BJ (cell line): ENCODE measurements around the gene AKNAD1. TPM values are rescaled to one million over a fixed set of nuclear protein-coding genes. Genes with fewer than 3 reads are reported as not detected.

Source experiments
- CTCF ChIA-PET: fragments of 350-600 bp; formaldehyde crosslinking; extraction: SDS; loops from one replicate; lab custom pipeline; 2021; ENCODE audit warnings: antibody characterized with exemption, inconsistent platforms; lab: Yijun Ruan, JAX
- POLR2A ChIA-PET: fragments of 300-600 bp; sonication (Branson Sonifier 250); formaldehyde crosslinking; extraction: SDS; loops from one replicate; lab custom pipeline; 2021; ENCODE audit warnings: antibody characterized with exemption; lab: Charles Lee
- DNase-seq: peaks from one replicate; pipeline ENCODE4 v3.0.0-alpha.2; 2011; ENCODE audit warnings: low read depth
- H3K27me3 ChIP-seq: 2 replicates; pipeline ENCODE4 v1.6.0; 2011; ENCODE audit warnings: low read length; ENCODE audit not compliant: control insufficient read depth, insufficient read depth
- H3K36me3 ChIP-seq: 2 replicates; pipeline ENCODE4 v1.5.1; 2011; ENCODE audit warnings: low read length; ENCODE audit not compliant: control insufficient read depth, insufficient read depth
- H3K4me3 ChIP-seq: 2 replicates; pipeline ENCODE4 v1.5.1; 2011; ENCODE audit warnings: low read depth, mild to moderate bottlenecking, control low read depth, low read length
- polyA plus RNA-seq: library from polyadenylated mRNA; depleted of rRNA; stranded (reverse); fragments of >200 nt; gene quantifications from 2 replicates; pipeline ENCODE4 v1.2.3, GENCODE V29; 2011
- TF ChIP-seq, protein P1 (sequence below): IDR thresholded peaks from 2 replicates; pipeline ENCODE4 v1.5.1; 2011; ENCODE audit warnings: low read depth, mild to moderate bottlenecking, control low read depth, inconsistent platforms, low read length, moderate library complexity; ENCODE audit not compliant: insufficient read depth

AKNAD1 gene
- polyA plus RNA-seq, 1 experiment = 0.25 TPM

- ChIA-PET CTCF (interaction anchor here (0.6 to 0.7 kb wide), 2 partner anchors 15 to 102 kb away, joined by 3 read pairs; no protein-coding TSS in a partner anchor), POLR2A (no interaction called here)
- no peak for DNase-seq
Measured at GRCh38 chr1:108813326-108813725, 43.6 kb downstream of the AKNAD1 start.

DNA sequence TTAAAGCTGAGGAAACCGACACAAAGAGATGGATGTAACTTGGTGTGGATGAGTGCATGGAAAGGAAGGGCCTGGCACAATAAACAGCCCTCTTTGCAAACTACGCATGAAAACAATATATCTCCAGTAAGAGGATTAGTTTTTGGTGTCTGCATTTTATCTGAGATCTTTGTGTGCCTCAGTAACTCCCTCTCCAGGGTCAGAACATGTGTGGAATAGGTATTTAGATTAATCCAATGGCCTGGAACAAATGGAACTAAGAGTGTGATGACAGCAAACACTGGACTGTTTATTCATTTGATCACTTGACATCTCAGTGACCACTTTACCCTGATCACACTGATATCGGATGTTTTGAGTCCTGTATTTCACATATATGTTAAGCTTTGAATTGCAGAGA lies 45.3 kb downstream of the AKNAD1 start:
- Histone ChIP-seq H3K36me3 (peaks cover 2% of the 10 kb centered on the region; the same call in 1 of the 2 replicates), H3K4me3 (no peak overlapping the region), H3K27me3 (no peaks in the 10 kb centered on the region)
- no peak for DNase-seq
- TF ChIP-seq, protein P1, sequence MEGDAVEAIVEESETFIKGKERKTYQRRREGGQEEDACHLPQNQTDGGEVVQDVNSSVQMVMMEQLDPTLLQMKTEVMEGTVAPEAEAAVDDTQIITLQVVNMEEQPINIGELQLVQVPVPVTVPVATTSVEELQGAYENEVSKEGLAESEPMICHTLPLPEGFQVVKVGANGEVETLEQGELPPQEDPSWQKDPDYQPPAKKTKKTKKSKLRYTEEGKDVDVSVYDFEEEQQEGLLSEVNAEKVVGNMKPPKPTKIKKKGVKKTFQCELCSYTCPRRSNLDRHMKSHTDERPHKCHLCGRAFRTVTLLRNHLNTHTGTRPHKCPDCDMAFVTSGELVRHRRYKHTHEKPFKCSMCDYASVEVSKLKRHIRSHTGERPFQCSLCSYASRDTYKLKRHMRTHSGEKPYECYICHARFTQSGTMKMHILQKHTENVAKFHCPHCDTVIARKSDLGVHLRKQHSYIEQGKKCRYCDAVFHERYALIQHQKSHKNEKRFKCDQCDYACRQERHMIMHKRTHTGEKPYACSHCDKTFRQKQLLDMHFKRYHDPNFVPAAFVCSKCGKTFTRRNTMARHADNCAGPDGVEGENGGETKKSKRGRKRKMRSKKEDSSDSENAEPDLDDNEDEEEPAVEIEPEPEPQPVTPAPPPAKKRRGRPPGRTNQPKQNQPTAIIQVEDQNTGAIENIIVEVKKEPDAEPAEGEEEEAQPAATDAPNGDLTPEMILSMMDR = no peak
- ChIA-PET CTCF (interaction anchor here (1.0 to 1.5 kb wide), 2 partner anchors 16 to 85 kb away, joined by 4 read pairs; no protein-coding TSS in a partner anchor), POLR2A (no interaction called here)

More at GRCh38 chr1:108813326-108813725, 43.6 kb downstream of the AKNAD1 start:
- TF ChIP-seq, protein P1 = no peak
- Histone ChIP-seq H3K36me3 (peaks cover 2% of the 10 kb centered on the region; the same call in 1 of the 2 replicates), H3K4me3 (no peak overlapping the region), H3K27me3 (no peaks in the 10 kb centered on the region)

- no peaks in the 10 kb centered on the region for H3K27me3 ChIP-seq
- no peak overlapping the region for H3K4me3 ChIP-seq
- TF ChIP-seq, protein P1 = no peak
- peaks cover 5% of the 10 kb centered on the region for H3K36me3 ChIP-seq
- CTCF ChIA-PET = no interaction called here
- POLR2A ChIA-PET = no interaction called here
- DNase-seq = no peak
Measured at GRCh38 chr1:108808438-108808837, 48.5 kb downstream of the AKNAD1 start.

DNA sequence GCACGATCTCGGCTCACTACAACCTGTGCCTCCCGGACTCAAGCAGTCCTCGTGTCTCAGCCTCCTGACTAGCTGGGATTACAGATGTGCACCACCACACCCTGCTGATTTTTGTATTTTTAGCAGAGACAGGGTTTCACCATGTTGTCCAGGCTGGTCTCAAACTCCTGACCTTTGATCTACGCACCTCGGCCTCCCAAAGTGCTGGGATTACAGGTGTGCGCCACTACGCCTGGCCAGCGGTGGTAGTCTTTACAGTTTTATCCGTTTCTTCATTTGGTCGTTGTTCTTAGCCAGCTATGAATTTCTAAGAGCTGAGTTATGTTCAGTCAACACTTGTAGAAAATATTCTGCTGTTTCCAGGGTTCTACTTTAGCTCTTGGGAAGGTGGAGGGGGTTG lies 53.3 kb downstream of the AKNAD1 start:
- peaks cover 4% of the 10 kb centered on the region for H3K36me3 ChIP-seq
- POLR2A ChIA-PET = no interaction called here

GRCh38 chr1:108801101-108801500 lies 55.8 kb downstream of the AKNAD1 start:
- TF ChIP-seq, protein P1 = no peak
- ChIA-PET CTCF (interaction anchor here (0.6 to 1.2 kb wide), 3 partner anchors 14 to 669 kb away, joined by 3 to 5 read pairs (median 3); no protein-coding TSS in a partner anchor), POLR2A (no interaction called here)
- Histone ChIP-seq H3K4me3 (no peak overlapping the region), H3K36me3 (peaks cover 4% of the 10 kb centered on the region), H3K27me3 (no peaks in the 10 kb centered on the region)
- no peak for DNase-seq

More for the DNA sequence above, 53.3 kb downstream of the AKNAD1 start:
- CTCF ChIA-PET = interaction anchor here (0.6 to 2.3 kb wide), 4 partner anchors 9 to 24 kb away, joined by 3 to 8 read pairs (median 4); no protein-coding TSS in a partner anchor
- TF ChIP-seq, protein P1 = no peak
- no peak for DNase-seq
- Histone ChIP-seq H3K27me3 (no peaks in the 10 kb centered on the region), H3K4me3 (no peak overlapping the region)
